ENCODE data around the gene ZFYVE27.

- TF ChIP-seq POLR2AphosphoS5 (IDR thresholded peaks at IDR 0.05), result peak in 1 of 3 donors; percentile 13
- no peak for TF ChIP-seq POLR2A (IDR thresholded peaks at IDR 0.05)
These were observed 27.7 kb upstream of the ZFYVE27 start for GRCh38 chr10:97708976-97709946.

Measured in suprapubic skin (tissue), 4 donors.